ENCODE measurements around the gene KDM3B.
"Not testable (repeated sequence)": the region's sequence is repeated elsewhere in the genome, so short reads cannot be mapped to it uniquely, and the experiment has no call there.

Gene KDM3B

GRCh38 chr5:138468133-138468965, 115.9 kb downstream of the KDM3B start:
- DNase-seq = peak; percentile 20

GRCh38 chr5:138468966-138469539, 116.6 kb downstream of the KDM3B start:
- DNase-seq = no peak

GRCh38 chr5:138469540-138470321, 117.2 kb downstream of the KDM3B start:
- peak; percentile 24 for DNase-seq

GRCh38 chr5:138470322-138471051, 118.0 kb downstream of the KDM3B start:
- DNase-seq = no peak

- no peak for DNase-seq
These were observed 118.5 kb downstream of the KDM3B start for GRCh38 chr5:138471052-138471361.

GRCh38 chr5:138472353-138472752, 119.9 kb downstream of the KDM3B start:
- DNase-seq = no peak

GRCh38 chr5:138473151-138473550, 120.7 kb downstream of the KDM3B start:
- not testable (repeated sequence) for DNase-seq

GRCh38 chr5:138476918-138477317, 124.4 kb downstream of the KDM3B start:
- no peak for DNase-seq

- DNase-seq = no peak
These were observed 130.2 kb downstream of the KDM3B start for GRCh38 chr5:138482638-138483037.

Measured in OCI-M1 (cell line).